ENCODE data around the gene TOP2A.
A peak's percentile ranks its signal among the peaks of the same experiment; 100 is the strongest.

The TOP2A gene

DNA sequence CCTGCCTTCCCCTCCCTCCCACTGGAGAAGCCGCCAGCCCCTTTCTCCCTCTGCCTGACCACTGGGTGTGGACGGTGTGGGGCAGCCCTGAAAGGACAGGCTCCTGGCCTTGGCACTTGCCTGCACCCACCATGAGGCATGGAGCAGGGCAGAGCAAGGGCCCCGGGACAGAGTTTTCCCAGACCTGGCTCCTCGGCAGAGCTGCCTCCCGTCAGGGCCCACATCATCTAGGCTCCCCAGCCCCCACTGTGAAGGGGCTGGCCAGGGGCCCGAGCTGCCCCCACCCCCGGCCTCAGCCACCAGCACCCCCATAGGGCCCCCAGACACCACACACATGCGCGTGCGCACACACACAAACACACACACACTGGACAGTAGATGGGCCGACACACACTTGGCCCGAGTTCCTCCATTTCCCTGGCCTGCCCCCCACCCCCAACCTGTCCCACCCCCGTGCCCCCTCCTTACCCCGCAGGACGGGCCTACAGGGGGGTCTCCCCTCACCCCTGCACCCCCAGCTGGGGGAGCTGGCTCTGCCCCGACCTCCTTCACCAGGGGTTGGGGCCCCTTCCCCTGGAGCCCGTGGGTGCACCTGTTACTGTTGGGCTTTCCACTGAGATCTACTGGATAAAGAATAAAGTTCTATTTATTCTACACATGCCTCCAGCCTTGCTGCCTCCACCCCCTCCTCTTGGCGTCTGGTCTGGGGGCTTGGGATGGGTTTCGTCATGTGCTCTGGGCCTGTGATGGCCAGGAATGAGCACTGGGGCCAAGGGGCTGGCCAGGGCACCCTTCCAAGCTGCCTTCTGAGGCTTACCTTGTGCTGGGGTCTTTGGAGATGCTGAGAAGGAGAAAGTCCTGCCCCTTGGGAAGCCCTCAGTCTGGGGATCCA is 60.5 kb downstream of the TOP2A start:
- no peak for DNase-seq

- DNase-seq, result no peak
Observed at GRCh38 chr17:40355804-40356758, 61.6 kb downstream of the TOP2A start.

GRCh38 chr17:40355123-40355803 is 62.4 kb downstream of the TOP2A start:
- DNase-seq, result peak; percentile 24

- DNase-seq, result no peak
Observed at GRCh38 chr17:40354221-40355122, 63.2 kb downstream of the TOP2A start.

GRCh38 chr17:40352779-40353394 is 64.8 kb downstream of the TOP2A start:
- DNase-seq, result peak; percentile 23

DNA sequence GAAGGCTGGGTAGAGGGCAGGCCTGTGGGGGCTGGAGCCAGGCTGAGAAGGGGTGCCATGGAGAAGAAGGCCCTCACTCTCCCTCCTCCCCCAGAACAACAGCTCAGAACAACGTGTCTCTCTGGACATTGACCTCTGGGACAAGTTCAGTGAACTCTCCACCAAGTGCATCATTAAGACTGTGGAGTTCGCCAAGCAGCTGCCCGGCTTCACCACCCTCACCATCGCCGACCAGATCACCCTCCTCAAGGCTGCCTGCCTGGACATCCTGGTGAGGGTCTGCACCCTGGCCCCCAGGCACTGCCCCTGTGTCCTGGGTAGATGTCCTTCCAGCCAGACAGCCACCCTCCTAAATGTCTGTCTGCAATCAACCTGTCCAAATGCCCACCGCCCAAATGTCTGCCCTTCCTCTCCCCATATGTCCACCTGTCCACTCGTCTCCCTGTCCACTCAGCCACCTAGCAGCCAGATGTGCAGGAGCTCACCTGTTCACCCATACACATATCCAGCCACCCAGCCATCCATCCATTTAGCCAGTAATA is 65.4 kb downstream of the TOP2A start:
- DNase-seq, result no peak

DNA sequence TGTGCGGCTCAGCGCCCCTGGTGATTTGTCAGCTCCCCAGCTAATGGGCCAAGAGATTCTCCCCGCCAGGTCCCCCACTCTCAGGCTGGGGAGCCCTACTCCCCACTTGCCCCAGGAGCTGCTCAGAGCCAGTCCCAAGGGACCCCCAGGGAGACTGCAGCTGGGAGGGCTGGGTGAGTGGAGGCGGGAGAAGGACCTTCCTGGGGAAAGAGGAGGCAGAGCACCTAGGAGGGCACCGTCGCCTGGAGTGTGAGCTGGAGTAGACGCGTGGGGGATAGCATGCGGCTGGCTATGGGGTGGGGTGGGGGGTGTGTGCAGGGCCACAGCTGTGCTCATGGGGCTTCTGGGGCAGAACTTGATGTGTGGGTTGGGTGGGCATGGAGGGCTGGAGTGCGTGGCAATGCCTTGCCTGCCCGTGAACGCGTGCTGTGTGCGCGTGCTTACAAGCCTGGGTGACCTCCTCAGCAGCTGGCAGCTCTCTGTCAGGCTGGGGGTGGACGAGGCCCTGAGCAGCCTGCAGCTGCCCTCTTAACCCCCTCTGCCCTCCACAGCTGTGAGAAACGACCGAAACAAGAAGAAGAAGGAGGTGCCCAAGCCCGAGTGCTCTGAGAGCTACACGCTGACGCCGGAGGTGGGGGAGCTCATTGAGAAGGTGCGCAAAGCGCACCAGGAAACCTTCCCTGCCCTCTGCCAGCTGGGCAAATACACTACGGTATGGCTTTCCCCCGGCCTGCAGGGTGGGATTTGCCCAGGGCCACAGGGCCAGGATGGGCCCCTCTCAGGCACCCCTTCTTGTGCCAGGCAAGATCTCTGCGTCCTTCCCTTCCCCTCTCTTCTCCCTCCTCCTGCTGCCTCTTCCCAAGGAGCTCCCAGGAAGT is 66.1 kb downstream of the TOP2A start:
- no peak for DNase-seq

GRCh38 chr17:40350689-40351358 is 66.9 kb downstream of the TOP2A start:
- DNase-seq, result no peak

DNA sequence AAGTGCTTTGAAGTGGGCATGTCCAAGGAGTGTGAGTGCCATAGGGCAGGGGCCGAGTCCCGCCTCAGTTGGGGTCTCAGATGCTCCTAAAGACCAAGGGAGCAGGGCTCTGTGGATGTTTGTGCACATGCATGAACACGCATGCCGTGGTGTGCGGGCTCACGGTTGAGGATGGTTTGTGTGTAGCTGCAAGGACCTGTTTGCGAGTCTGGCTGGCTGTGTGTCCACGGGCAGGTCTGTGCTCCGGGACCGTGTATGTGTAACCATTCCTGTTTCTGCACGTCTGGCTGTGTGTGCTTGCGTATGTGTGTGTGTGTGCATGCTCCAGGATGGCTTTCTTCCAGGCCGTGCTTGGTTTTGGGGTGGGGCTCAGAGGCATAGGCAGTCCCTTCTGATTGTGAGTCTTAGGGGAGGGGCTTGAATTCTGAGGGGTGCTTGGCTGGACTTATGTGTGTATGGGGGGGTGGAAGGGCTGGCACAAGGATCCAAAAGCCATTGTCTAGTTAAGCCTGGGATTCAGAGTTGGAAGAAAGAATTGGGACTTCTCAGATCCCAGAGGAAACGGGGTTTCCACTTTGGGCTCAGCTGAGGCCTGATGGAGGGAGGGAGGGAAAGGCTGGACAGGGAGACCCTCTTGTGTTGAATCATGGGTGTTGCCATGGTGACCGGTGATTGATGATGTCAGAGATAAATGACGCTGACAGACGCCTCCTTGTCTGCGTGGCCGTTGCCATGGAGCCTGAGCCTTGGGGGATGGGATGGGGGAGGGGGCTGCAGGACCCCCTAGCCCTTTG is 67.6 kb downstream of the TOP2A start:
- no peak for DNase-seq

DNA sequence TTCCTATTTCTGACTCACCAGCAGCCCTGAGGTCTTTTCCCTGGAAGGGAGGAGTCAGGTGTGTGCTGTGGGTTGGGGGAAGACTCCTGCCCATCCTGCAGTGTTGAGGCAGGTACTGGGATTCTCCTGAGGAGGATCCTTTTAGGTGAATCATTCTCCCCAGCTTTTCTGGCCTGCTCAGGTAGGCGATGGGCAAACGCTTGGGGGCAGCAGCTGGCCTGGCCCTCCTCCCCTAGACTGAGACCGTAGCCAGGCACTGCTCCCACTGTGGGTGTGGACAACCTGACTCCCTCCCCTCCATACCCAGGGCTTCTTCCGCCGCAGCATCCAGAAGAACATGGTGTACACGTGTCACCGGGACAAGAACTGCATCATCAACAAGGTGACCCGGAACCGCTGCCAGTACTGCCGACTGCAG is 68.2 kb downstream of the TOP2A start:
- no peak for DNase-seq

DNA sequence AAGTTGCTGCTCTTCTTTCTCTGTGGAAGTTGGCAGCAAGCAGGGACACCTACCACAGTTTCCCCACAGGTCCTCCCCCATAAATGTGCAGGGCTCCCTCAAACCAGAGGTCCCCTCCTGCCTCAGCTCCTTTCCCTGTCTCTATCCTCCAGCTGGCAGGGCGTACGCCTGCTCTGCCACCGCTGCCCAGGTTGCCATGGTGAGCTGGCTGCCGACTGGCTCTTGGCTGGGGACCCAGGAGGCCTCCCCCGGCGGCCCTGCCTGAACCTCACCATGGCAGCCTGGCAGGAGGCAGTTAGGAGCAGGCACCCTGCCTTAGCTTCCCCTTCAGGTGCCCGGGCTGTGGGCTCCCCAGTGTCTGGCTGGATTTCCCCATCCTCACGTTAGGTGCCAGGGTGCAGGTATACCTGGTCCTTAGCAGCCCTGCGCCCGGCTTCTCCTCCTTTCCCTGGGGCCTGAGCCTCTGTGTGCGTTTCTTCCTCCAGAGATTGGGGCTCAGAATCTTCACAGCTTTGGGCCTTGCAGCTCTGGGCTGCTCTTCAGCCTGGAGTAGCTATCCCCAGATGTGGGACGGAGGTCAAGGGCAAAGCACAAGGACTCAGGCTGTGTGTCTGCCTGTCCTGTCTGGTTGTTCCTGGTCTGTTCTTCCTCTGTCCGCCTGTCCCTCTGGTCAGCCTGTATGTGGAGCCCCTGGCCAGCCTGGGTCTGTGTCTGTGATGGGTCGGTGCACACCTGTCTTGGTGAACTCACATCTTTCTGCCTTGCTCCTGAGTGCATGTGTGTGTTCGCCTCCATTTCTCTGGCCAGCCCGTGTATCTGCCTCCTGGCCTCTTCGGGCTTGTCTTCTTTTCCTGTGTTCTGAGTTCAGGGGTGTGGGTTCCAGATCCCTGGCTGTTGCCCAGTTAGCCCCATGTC is 68.9 kb downstream of the TOP2A start:
- no peak for DNase-seq

DNA sequence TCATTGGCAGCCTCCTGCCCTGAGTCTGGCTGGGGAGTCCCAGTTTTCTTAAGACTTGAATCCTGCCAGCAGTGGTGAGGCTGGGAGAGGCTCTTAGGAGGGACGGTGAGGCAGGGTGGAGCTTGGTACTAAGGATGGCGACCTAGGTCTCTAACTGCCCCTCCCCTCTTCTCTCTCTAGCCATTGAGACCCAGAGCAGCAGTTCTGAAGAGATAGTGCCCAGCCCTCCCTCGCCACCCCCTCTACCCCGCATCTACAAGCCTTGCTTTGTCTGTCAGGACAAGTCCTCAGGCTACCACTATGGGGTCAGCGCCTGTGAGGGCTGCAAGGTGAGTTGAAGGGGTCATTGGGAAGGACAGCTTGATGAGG is 69.6 kb downstream of the TOP2A start:
- no peak for DNase-seq

GRCh38 chr17:40347319-40348135 is 70.2 kb downstream of the TOP2A start:
- DNase-seq, result no peak

DNA sequence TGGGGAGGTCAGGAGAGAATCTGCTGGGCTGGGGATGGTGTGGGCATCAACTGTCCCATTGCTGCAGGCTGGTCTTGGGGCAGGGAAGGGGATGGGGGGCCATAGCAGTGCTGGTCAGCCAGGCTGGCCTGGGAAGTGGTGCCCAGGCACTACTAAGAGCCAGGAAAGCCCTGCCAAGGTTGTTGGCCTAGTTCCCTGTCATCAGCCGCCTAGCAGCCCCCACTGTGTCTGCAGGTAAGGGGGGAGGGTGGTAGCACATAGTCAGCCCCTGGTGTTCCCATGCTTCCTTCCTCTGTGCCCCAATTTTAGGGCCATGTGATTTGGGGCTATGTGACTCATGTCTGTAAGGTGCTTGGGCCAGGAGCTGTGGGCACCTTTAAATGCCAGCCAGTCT is 70.9 kb downstream of the TOP2A start:
- DNase-seq, result no peak

GRCh38 chr17:40345994-40346764 is 71.5 kb downstream of the TOP2A start:
- DNase-seq, result no peak
